Natural killer cell (primary cell): ENCODE measurements around the gene CD48. TPM values are rescaled to one million over a fixed set of nuclear protein-coding genes. Genes with fewer than 3 reads are reported as not detected.

ENCODE experiments used
- ATAC-seq, 3 donors: fragments of 150-1000 bp in 2 of 3; fragments of 200-7000 bp in 1 of 3; cut with Tn5 transposase; 1 replicate in 1 of 3; 2 replicates in 2 of 3; pipeline ENCODE4 v1.10.0; 2021; ENCODE audit warnings: mild to moderate bottlenecking in 2 of 3, moderate library complexity in 2 of 3
- DNase-seq, 2 donors: peaks; one replicate each; pipeline versions ENCODE4 v3.0.0 to v3.0.0-alpha.2; 2013 to 2021; ENCODE audit warnings: mixed read lengths in 1 of 2
- H3K27ac ChIP-seq: one replicate; pipeline ENCODE4 v1.5.1; 2013; ENCODE audit warnings: mild to moderate bottlenecking, low read length
- H3K27me3 ChIP-seq: one replicate; pipeline ENCODE4 v1.6.1; 2013; ENCODE audit warnings: low read length; ENCODE audit not compliant: control insufficient read depth, insufficient read depth
- H3K36me3 ChIP-seq: one replicate; pipeline ENCODE4 v1.6.1; 2013; ENCODE audit warnings: low read length; ENCODE audit not compliant: control insufficient read depth, insufficient read depth
- H3K4me1 ChIP-seq: one replicate; pipeline ENCODE4 v1.6.1; 2013; ENCODE audit warnings: low read length; ENCODE audit not compliant: control insufficient read depth, insufficient read depth
- H3K4me3 ChIP-seq: one replicate; pipeline ENCODE4 v1.5.1; 2013; ENCODE audit warnings: low read length
- H3K9me3 ChIP-seq: one replicate; pipeline ENCODE4 v1.6.1; 2013; ENCODE audit warnings: low read length; ENCODE audit not compliant: control insufficient read depth, insufficient read depth
- H3K27ac Mint-ChIP-seq, 2 donors: one replicate each; pipeline ENCODE4 v1.8.0; 2022; ENCODE audit warnings: mild to moderate bottlenecking in 2 of 2, mixed read lengths in 2 of 2, moderate library complexity in 1 of 2
- H3K27me3 Mint-ChIP-seq, 2 donors: one replicate each; pipeline ENCODE4 v1.8.0; 2022; ENCODE audit warnings: low read depth in 2 of 2, mixed read lengths in 2 of 2
- H3K36me3 Mint-ChIP-seq: one replicate; pipeline ENCODE4 v1.8.0; 2022; ENCODE audit warnings: mixed read lengths
- H3K4me1 Mint-ChIP-seq, 2 donors: one replicate each; pipeline ENCODE4 v1.8.0; 2022; ENCODE audit warnings: mixed read lengths in 2 of 2
- H3K4me3 Mint-ChIP-seq: one replicate; pipeline ENCODE4 v1.8.0; 2022; ENCODE audit warnings: mild to moderate bottlenecking, moderate library complexity, mixed read lengths
- H3K9me3 Mint-ChIP-seq, 2 donors: one replicate each; pipeline ENCODE4 v1.8.0; 2022; ENCODE audit warnings: mixed read lengths in 2 of 2
- CTCF ChIP-seq: fragments of 200-600 bp; IDR thresholded peaks from one replicate; pipeline ENCODE4 v1.8.0; 2022; ENCODE audit warnings: antibody characterized with exemption
- WGBS: methylation state at CpG from one replicate; pipeline ENCODE4 v1.1.7; 2013; ENCODE audit warnings: missing lambda C conversion rate; ENCODE audit not compliant: insufficient coverage; 5-methylcytosine and 5-hydroxymethylcytosine counted together
- intact Hi-C: fragments of 100-400 bp; cut with micrococcal nuclease; formaldehyde crosslinking; loops from one replicate; pipeline ENCODE4 v1.14.2; 2022
- total RNA-seq, 4 donors: library from RNA; stranded (reverse); fragments of 120-200 nt in 1 of 4; gene quantifications; one replicate each; pipeline versions ENCODE4 v1.2.3 to v1.2.4, GENCODE V29; 2013 to 2022

CD48 gene
- total RNA-seq = 100 to 1,000 TPM; 213 to 249 (median 223) TPM
- 572 TPM for total RNA-seq (2013)

GRCh38 chr1:160711602-160712311, at the start of gene CD48:
Gene CD48, minus strand, starts transcription at chr1:160711822. Its CDS starts 59 bp downstream, at chr1:160711763.
- Mint-ChIP-seq H3K4me1 (peaks cover 17 to 26% of the 10 kb centered on the region in 2 donors), H3K36me3 (no peaks in the 10 kb centered on the region), H3K27me3 (no peaks in the 10 kb centered on the region), H3K27ac (no peak within 1 kb of the TSS), H3K4me3 (no peak within 1 kb of the TSS), H3K9me3 (no peaks in the 10 kb centered on the region)
- H3K4me3 ChIP-seq = peak within 1 kb of the TSS; percentile 80
- under 1% methylated on average over 9 of the region's 9 CpGs for WGBS
- no peaks in the 10 kb centered on the region for H3K27me3 ChIP-seq
- ATAC-seq (peak; percentile 33 to 54 (median 47)), DNase-seq (peak; percentile 41 to 83)
- H3K36me3 ChIP-seq = peaks cover 5% of the 10 kb centered on the region
- TF ChIP-seq CTCF = no peak
- H3K27ac ChIP-seq = peak within 1 kb of the TSS; percentile 94
- no peaks in the 10 kb centered on the region for H3K9me3 ChIP-seq
- H3K4me1 ChIP-seq = peaks cover 53% of the 10 kb centered on the region
- intact Hi-C loops = loop anchor here (1.0 to 5.0 kb wide), 3 partner anchors 28 to 56 kb away; partner anchors contain the start of gene SLAMF7

- no peak overlapping the region for H3K4me3 Mint-ChIP-seq
- H3K4me3 ChIP-seq = no peak overlapping the region
- H3K36me3 Mint-ChIP-seq = no peaks in the 10 kb centered on the region
- H3K4me1 Mint-ChIP-seq = peaks cover 41 to 42% of the 10 kb centered on the region in 2 donors
- no peaks in the 10 kb centered on the region for H3K27me3 Mint-ChIP-seq
- intact Hi-C loops = no loop called here
- no peaks in the 10 kb centered on the region for H3K9me3 ChIP-seq
- no peak for TF ChIP-seq CTCF
- 93% methylated on average over 4 of the region's 4 CpGs for WGBS
- H3K27ac ChIP-seq = no peak overlapping the region
- DNase-seq (no peak), ATAC-seq (no peak)
- H3K4me1 ChIP-seq = peaks cover 29% of the 10 kb centered on the region
- no peaks in the 10 kb centered on the region for H3K36me3 ChIP-seq
- no peak overlapping the region for H3K27ac Mint-ChIP-seq
- H3K9me3 Mint-ChIP-seq = peaks cover 3 to 6% of the 10 kb centered on the region in 2 donors
- H3K27me3 ChIP-seq = no peaks in the 10 kb centered on the region
These were observed 49.4 kb upstream of the CD48 start for GRCh38 chr1:160761046-160761445.

DNA sequence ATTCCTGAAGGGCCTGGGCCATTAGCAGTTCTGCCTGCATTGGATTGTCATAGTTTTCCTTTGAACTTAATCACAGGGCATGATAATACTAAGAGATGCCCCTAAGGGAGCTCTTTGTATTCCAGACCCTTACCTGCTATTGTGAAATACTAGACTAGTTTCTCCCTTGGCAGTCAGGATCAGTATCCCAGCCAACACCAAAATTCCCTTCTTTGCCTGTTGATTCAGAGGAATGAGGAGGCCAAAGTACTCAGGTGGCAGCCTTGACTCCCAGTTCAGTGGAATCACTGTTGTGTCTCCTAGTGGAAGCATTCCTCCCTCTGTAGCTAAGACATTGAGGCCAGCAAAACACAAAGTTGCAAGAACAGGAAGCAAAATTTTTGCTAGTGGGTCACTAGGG, 48.1 kb upstream of the CD48 start:
- ATAC-seq (no peak), DNase-seq (no peak)
- Histone ChIP-seq H3K4me3 (no peak overlapping the region), H3K36me3 (no peaks in the 10 kb centered on the region), H3K9me3 (no peaks in the 10 kb centered on the region), H3K27me3 (no peaks in the 10 kb centered on the region), H3K27ac (no peak overlapping the region), H3K4me1 (peaks cover 41% of the 10 kb centered on the region)
- peaks cover 3 to 6% of the 10 kb centered on the region in 2 donors for H3K9me3 Mint-ChIP-seq
- no peaks in the 10 kb centered on the region for H3K36me3 Mint-ChIP-seq
- H3K4me1 Mint-ChIP-seq = peaks cover 48 to 49% of the 10 kb centered on the region in 2 donors
- TF ChIP-seq CTCF = no peak
- no peak overlapping the region for H3K4me3 Mint-ChIP-seq
- intact Hi-C loops = loop anchor here (5.0 to 10.0 kb wide), 2 partner anchors 38 to 785 kb away; partner anchors contain the start of genes FCGR3A and LY9
- no peak overlapping the region for H3K27ac Mint-ChIP-seq
- H3K27me3 Mint-ChIP-seq = no peaks in the 10 kb centered on the region
